Stimulated activated CD4-positive, alpha-beta T cell treated with anti-CD3 and anti-CD28 coated beads, TNF-alpha, amount 100 ng/mL, for 4 hours (primary cell): Measurements from ENCODE around the gene DNAH14.
"Not testable (repeated sequence)": the region's sequence is repeated elsewhere in the genome, so short reads cannot be mapped to it uniquely, and the experiment has no call there.

Source experiments
- DNase-seq, 3 experiments: peaks; one replicate each; pipeline ENCODE4 v3.0.0-alpha.2; 2020; ENCODE audit warnings: low read depth in 3 of 3

The DNAH14 gene

GRCh38 chr1:224921354-224921753 lies 8.1 kb upstream of the DNAH14 start:
- DNase-seq: no peak

DNA sequence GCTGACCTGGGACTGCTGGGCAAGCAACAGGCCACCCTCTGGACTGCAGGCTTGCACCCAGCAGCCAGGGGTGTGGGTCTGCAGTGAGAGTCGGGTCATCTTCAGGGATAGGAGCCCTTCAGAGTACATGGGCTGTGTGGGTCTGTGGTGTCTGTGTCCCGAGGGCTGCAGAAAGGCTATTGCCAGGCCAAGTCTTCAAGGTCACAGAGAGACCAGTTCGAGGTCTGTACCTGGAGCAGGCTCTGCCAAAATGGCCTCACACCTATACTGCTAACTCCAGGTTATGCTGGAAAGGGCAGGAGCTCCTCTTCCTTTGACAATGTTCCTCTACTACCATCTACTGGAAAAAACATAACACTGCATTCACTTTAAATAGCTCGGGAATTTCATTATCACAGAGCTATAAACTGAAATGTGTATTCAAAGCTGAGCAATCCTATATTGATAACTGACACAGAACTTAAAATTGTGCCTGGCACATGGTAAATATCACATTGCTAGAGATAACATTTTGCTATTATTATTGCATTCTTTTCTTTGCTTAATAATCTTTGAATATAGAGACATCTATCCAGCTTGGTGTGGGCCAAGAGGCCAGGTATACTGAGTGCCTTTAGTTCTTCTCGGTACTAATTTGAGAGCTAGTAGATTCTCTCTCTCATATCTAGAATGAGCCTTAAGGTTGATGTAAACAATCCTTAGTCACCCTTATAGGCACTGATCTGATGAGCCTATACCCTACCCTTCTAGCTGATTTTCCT lies 6.9 kb upstream of the DNAH14 start:
- DNase-seq: no peak

DNA sequence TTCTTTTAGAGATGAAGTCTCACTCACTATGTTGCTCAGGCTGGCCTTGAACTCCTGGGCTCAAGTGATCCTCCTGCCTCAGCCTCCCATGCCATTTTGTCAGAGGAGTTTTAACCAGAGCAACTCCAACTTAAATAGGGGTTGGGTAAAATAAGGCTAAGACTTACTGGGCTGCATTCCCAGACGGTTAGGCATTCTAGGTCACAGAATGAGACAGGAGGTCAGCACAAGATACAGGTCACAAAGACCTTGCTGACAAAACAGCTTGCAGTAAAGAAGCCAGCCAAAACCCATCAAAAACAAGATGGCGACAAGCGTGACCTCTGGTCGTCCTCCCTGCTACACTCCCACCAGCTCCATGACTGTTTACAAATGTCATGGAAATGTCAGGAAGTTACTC lies 5.7 kb upstream of the DNAH14 start:
- DNase-seq: no peak

- not testable (repeated sequence) for DNase-seq
These were observed 1.8 kb upstream of the DNAH14 start for GRCh38 chr1:224927631-224928030.

DNA sequence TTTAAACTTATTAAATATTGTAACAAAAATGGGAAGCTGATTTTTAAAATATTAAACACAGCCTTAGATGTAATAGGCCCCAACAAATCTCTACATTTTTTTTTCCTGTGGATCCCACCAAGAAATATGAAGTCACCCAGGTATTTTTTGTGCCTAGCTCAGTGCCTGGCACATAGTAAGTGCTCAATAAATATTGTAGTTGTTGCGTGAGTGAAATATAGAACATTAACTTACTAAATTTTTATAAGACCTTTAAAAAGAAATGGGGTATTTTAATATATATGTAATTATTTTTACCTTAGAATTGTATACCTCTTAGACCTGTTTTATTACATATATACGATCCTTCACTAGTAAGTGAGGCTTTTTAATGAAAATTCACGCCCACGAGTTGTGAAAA lies 569 bp upstream of the DNAH14 start:
- DNase-seq: no peak

DNA sequence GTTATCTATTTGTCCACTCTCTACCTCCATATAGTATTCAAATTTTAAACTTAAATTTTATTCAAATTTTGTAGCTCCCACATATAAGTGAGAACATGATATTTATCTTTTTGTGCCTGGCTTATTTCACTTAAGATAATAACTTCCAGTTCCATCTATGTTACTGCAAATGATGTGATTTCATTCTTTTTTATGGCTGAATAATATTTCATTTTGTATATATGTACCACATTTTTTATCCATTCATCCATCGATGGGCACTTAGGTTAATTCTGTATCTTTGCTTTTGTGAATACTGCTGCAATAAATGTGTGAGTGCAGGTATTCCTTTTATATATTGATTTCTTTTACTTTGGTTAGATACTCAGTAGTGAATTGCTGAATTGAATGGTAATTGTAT lies 2.1 kb downstream of the DNAH14 start:
- DNase-seq: no peak

GRCh38 chr1:224932607-224933249 lies 3.3 kb downstream of the DNAH14 start:
- DNase-seq: no peak

GRCh38 chr1:224933584-224933983 lies 4.1 kb downstream of the DNAH14 start:
- no peak for DNase-seq

DNA sequence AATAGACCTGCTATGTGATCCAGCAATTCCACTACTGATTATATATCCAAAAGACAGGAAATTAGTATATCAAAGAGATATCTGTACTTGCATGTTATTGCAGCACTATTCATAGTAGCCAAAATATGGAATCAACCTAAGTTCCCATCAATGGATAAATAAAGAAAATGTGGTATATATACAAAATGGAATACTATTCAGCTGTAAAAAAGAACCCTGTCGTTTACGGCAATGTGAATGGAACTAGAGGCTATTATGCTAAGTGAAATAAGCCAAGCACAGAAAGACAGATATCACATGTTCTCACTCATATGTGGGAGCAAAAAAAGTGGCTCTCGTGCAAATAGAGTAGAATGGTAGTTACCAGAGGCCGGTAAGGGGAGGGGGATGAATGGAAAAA lies 9.2 kb downstream of the DNAH14 start:
- no peak for DNase-seq

DNA sequence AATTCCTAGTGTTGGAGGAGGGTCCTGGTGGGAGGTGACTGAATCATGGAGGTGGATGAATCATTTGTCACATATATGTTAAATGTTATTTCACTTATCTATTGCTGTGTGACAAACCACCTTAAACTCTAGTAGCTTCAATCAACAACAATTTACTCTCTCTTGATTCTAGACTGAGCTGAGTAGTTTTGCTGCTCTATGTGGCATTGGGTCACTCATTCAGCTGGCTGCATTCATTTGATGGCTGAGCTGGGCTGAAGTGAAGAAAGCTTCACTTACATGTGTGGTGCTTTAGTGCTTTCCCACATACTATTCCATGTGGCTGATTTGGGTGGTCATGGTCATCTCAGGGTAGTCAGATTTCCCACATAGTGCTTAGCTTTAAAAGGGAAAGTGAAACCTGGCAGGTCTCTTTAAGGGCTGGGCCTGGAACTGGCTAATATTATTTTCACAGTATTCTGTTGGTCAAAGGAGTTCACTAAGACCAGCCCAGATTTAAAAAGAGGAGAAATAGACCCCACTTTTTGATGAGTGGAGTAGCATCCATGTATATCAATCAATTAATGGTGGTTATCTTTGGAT lies 10.5 kb downstream of the DNAH14 start:
- no peak for DNase-seq

DNA sequence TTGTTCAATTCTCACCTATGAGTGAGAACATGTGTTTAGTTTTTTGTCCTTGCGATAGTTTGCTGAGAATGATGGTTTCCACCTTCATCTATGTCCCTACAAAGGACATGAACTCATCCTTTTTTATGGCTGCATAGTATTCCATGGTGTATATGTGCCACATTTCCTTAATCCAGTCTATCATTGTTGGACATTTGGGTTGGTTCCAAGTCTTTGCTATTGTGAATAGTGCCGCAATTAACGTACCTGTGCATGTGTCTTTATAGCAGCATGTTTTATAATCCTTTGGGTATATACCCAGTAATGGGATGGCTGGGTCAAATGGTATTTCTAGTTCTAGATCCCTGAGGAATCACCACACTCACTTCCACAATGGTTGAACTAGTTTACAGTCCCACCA lies 11.3 kb downstream of the DNAH14 start:
- DNase-seq: not testable (repeated sequence)

DNA sequence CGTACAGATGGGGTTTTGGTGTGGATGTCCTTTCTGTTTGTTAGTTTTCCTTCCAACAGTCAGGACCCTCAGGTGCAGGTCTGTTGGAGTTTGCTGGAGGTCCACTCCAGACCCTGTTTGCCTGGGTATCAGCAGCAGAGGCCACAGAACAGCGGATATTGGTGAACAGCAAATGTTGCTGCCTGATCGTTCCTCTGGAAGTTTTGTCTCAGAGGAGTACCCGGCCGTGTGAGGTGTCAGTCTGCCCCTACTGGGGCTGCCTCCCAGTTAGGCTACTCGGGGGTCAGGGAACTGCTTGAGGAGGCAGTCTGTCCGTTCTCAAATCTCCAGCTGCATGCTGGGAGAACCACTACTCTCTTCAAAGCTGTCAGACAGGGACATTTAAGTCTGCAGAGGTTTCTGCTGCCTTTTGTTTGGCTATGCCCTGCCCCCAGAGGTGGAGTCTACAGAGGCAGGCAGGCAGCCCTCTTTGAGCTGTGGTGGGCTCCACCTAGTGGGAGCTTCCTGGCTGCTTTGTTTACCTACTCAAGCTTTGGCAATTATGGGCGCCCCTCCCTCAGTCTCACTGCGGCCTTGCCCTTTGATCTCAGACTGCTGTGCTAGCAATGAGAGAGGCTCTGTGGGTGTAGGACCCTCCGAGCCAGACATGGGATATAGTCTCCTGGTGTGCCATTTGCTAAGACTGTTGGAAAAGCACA lies 16.3 kb downstream of the DNAH14 start:
- not testable (repeated sequence) for DNase-seq

GRCh38 chr1:224946349-224946691 lies 16.8 kb downstream of the DNAH14 start:
- not testable (repeated sequence) for DNase-seq

DNA sequence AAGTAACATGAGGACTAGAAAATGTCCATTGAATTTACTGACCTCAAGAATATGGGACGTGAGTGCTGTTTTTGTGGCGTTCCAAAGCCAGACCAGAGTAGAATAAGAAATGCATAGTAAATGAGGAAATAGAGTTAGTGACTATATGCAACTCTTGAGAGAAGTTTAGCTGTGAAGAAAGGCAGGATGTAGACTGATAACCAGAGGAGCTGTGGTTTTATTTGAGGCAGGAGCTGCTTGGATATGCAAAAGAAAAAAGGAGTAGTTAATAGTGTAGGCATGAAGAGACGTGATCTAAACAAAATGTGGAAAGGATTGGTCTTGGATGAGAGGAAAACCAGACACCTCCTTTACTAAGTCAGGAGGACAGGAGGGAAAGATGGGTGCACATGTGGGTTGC lies 28.2 kb downstream of the DNAH14 start:
- DNase-seq: no peak

GRCh38 chr1:224958490-224958889 lies 29.0 kb downstream of the DNAH14 start:
- no peak for DNase-seq

DNA sequence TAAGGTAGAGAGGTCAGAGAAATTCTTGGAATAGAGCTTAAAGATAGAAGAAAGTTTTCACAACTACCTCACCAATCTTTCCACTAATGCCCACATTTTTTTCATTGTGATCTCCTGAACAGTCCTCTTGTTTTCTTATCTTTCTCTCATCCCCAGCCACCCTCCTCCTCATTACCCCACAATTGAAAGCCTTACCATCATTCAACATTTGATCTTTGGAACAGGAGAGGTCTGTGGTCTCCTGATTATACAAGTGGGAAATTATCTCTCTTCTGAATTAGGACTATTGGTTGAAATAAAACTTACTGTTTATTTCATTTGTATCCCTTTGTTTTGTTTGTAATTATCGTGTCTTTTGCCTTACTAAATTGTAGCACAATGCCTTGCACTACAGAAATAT lies 29.6 kb downstream of the DNAH14 start:
- no peak for DNase-seq

DNA sequence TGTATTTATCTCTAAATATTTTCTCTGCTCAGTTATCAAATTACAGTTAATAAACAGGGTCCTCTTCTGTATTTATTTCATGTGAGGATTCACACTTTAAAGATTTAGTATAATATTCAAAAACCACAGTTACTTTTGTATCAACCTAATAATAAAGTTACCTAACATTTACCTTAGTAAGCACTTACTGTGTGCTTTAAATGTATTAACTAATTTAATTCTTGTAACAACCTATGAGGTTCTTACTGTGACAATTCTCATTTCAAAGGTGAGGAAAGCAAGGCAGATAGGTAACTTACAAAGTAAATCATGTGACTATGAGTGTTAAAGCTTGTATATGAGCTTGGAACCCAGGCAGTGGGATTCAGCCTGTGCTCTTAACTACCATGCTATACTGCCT lies 30.2 kb downstream of the DNAH14 start:
- no peak for DNase-seq

- no peak for DNase-seq
These were observed 50.7 kb downstream of the DNAH14 start for GRCh38 chr1:224980181-224980580.

- not testable (repeated sequence) for DNase-seq
These were observed 52.5 kb downstream of the DNAH14 start for GRCh38 chr1:224981922-224982354.

DNA sequence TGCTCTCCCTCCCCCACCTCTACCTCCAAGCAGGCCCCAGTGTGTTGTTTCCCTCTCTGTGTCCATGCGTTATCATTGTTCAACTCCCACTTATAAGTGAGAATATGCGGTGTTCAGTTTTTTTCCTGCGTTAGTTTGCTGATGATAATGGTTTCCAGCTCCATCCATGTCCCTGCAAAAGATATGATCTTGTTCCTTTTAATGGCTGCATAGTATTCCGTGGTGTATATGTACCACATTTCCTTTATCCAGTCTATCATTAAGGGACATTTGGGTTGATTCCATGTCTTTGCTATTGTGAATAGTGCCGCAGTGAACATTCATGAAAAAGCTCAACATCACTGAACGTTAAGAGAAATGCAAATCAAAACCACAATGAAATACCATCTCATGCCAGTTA lies 58.6 kb downstream of the DNAH14 start:
- DNase-seq: no peak

- DNase-seq: no peak
These were observed 60.1 kb downstream of the DNAH14 start for GRCh38 chr1:224989615-224990014.

- DNase-seq: not testable (repeated sequence)
These were observed 62.1 kb downstream of the DNAH14 start for GRCh38 chr1:224991550-224991949.

DNA sequence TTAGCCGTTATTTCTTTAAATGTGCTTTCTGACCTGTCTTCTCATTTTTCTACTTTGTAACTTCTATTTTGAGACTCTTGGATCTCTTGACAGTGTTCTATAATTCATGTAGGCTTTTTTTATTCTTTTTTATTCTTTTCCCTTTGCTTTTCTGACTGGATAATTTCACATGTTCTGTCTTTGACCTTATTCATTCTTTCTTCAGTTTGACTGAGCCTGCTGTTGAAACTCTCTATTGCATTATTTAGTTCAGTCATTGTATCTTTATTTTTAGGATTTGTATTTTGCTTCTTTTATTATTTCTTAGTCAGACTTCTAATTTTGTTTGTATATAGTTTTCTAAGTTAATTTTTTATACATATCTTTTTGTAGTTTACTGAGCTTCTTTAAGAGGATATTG lies 66.1 kb downstream of the DNAH14 start:
- no peak for DNase-seq
